Psoas muscle (tissue), 8 donors: ENCODE measurements around the gene RRN3. TPM values are rescaled to one million over a fixed set of nuclear protein-coding genes. Genes with fewer than 3 reads are reported as not detected.
"Not testable (repeated sequence)": the region's sequence is repeated elsewhere in the genome, so short reads cannot be mapped to it uniquely, and the experiment has no call there.

Source experiments
- ATAC-seq, 4 donors: fragments of 200-7000 bp; cut with Tn5 transposase; one replicate each; pipeline ENCODE4 v1.9.1; 2020; ENCODE audit warnings: moderate library complexity in 3 of 4, mild to moderate bottlenecking in 2 of 4
- DNase-seq, 2 donors: peaks; one replicate each; pipeline ENCODE4 v3.0.0-alpha.2; 2020
- H3K27ac ChIP-seq: fragments of 200-600 bp; one replicate; pipeline ENCODE4 v1.8.0; 2022
- H3K27me3 ChIP-seq, 3 donors: fragments of 200-600 bp in 1 of 3; one replicate each; pipeline versions ENCODE4 v1.6.1 to v1.8.0; 2013 to 2022; ENCODE audit warnings: low read length in 2 of 3, mild to moderate bottlenecking in 2 of 3, moderate library complexity in 1 of 3; ENCODE audit not compliant: insufficient read depth in 3 of 3
- H3K36me3 ChIP-seq, 2 donors: fragments of 200-600 bp in 1 of 2; one replicate each; pipeline versions ENCODE4 v1.6.1 to v1.8.0; 2013 to 2022; ENCODE audit warnings: low read depth in 1 of 2, mild to moderate bottlenecking in 1 of 2, moderate library complexity in 1 of 2; ENCODE audit not compliant: insufficient read depth in 1 of 2
- H3K4me1 ChIP-seq: fragments of 200-600 bp; one replicate; pipeline ENCODE4 v1.8.0; 2022
- H3K4me3 ChIP-seq: fragments of 200-600 bp; one replicate; pipeline ENCODE4 v1.8.0; 2022; ENCODE audit warnings: mild to moderate bottlenecking
- H3K9me3 ChIP-seq: fragments of 200-600 bp; one replicate; pipeline ENCODE4 v1.8.0; 2022
- CTCF ChIP-seq: fragments of 200-600 bp; IDR thresholded peaks from one replicate; pipeline ENCODE4 v1.8.0; 2022; ENCODE audit warnings: antibody characterized with exemption
- WGBS, 3 donors: extraction: QIAGEN DNeasy Blood & Tissue Kit; methylation state at CpG; one replicate each; pipeline versions ENCODE4 v1.1.6 to v1.1.7; 2013; 5-methylcytosine and 5-hydroxymethylcytosine counted together
- intact Hi-C, 2 donors: fragments of 100-400 bp; cut with DNase I; formaldehyde crosslinking; loops; one replicate each; pipeline versions ENCODE4 v1.11.0 to v1.14.2; 2022
- polyA plus RNA-seq, 3 donors: library from polyadenylated mRNA; stranded (reverse); fragments of 200-250 nt; gene quantifications; one replicate each; pipeline ENCODE4 v1.2.3, GENCODE V29; 2013
- total RNA-seq, 4 donors: library from RNA; stranded (reverse); fragmentation: NEBNext Ultra II Directional in 2 of 4; extraction: Animal tissue kit (Norgen Biotek cat#: 25700) in 2 of 4; gene quantifications; one replicate each; pipeline versions ENCODE4 v1.2.1 to v1.2.4, GENCODE V29; 2021 to 2023
- donor health status: healthy with polysubstance abuse.
- donor health status: DM: no; HTN: no; CAD: no; lungs with moderate emphysema.
- donor health status: Bipolar disorder and iron deficiency.
- donor health status: healthy.
- donor health status: DM: yes; HTN: yes; CAD: no.
- donor health status: DM: no; HTN: no; CAD: no.
- donor health status: DM: no; HTN: no; CAD: no.
- donor health status: DM: yes; HTN: yes; CAD: no.

The RRN3 gene
- total and polyA plus RNA-seq, 7 donors = 19.9 to 54.9 (median 49.5) TPM

GRCh38 chr16:15049581-15050180 lies 44.4 kb downstream of the RRN3 start:
- H3K27me3 ChIP-seq = no peaks in the 10 kb centered on the region
- WGBS, 3 donors = 89 to 98% (median 94%) methylated on average over 3 of the region's 3 CpGs
- no peak for TF ChIP-seq CTCF
- H3K4me3 ChIP-seq = no peak overlapping the region
- H3K9me3 ChIP-seq = no peaks in the 10 kb centered on the region
- DNase-seq (no peak), ATAC-seq (no peak)
- intact Hi-C loops = no loop called here
- peaks cover 0 to 26% of the 10 kb centered on the region in 2 donors for H3K36me3 ChIP-seq
- peaks cover 4% of the 10 kb centered on the region for H3K4me1 ChIP-seq
- no peak overlapping the region for H3K27ac ChIP-seq

- 95% methylated on average over 21 of the region's 21 CpGs for WGBS, 3 donors
- H3K4me3 ChIP-seq = no peak overlapping the region
- ATAC-seq (no peak), DNase-seq (no peak)
- H3K9me3 ChIP-seq = no peaks in the 10 kb centered on the region
- H3K27ac ChIP-seq = no peak overlapping the region
- intact Hi-C loops = no loop called here
- H3K36me3 ChIP-seq = peaks cover 0 to 33% of the 10 kb centered on the region in 2 donors
- no peaks in the 10 kb centered on the region for H3K27me3 ChIP-seq
- TF ChIP-seq CTCF = no peak
- H3K4me1 ChIP-seq = no peaks in the 10 kb centered on the region
Measured at GRCh38 chr16:15046692-15047376, 47.2 kb downstream of the RRN3 start.

- DNase-seq, H3K27me3 ChIP-seq, intact Hi-C loops: not testable (repeated sequence)
Measured at GRCh38 chr16:15045270-15045669, 48.8 kb downstream of the RRN3 start.

GRCh38 chr16:15044286-15044685 lies 49.8 kb downstream of the RRN3 start:
- no peak for DNase-seq
- Histone ChIP-seq H3K27ac (no peak overlapping the region), H3K36me3 (peaks cover 0 to 56% of the 10 kb centered on the region in 2 donors), H3K4me3 (no peak overlapping the region), H3K9me3 (no peaks in the 10 kb centered on the region), H3K4me1 (peaks cover 5% of the 10 kb centered on the region), H3K27me3 (no peaks in the 10 kb centered on the region)
- ATAC-seq = no peak
- 85 to 89% (median 87%) methylated on average over 11 of the region's 11 CpGs for WGBS, 3 donors
- TF ChIP-seq CTCF = no peak
- intact Hi-C loops = no loop called here

More at GRCh38 chr16:15045270-15045669, 48.8 kb downstream of the RRN3 start:
- H3K4me3 ChIP-seq, H3K9me3 ChIP-seq, H3K27ac ChIP-seq, ATAC-seq, H3K4me1 ChIP-seq: not testable (repeated sequence)
- WGBS, 3 donors = 54 to 73% (median 70%) methylated on average over 9 of the region's 9 CpGs
- H3K36me3 ChIP-seq = peaks cover 0 to 46% of the 10 kb centered on the region in 2 donors

GRCh38 chr16:15043344-15043743 lies 50.7 kb downstream of the RRN3 start:
- ATAC-seq (no peak), DNase-seq (no peak)
- Histone ChIP-seq H3K9me3 (no peaks in the 10 kb centered on the region), H3K4me1 (peaks cover 5% of the 10 kb centered on the region), H3K36me3 (peaks cover 0 to 65% of the 10 kb centered on the region in 2 donors), H3K4me3 (no peak overlapping the region), H3K27me3 (no peaks in the 10 kb centered on the region), H3K27ac (no peak overlapping the region)
- no peak for TF ChIP-seq CTCF
- intact Hi-C loops = no loop called here
- 95 to 97% (median 97%) methylated on average over 5 of the region's 5 CpGs for WGBS, 3 donors
